Body of pancreas (tissue), 2 donors: ENCODE results near the gene TBC1D19. TPM values are rescaled to one million over a fixed set of nuclear protein-coding genes. Genes with fewer than 3 reads are reported as not detected.

Source experiments
- small RNA-seq: library from RNA; depleted of rRNA; stranded (forward); fragments of <200 nt; gene quantifications from one replicate; pipeline ENCODE3, GENCODE V24; 2016
- total RNA-seq, 2 donors: library from RNA; depleted of rRNA; stranded (reverse); fragments of >200 nt; gene quantifications; one replicate each; pipeline ENCODE4 v1.1.0, GENCODE V29; 2016

The TBC1D19 gene
- total RNA-seq, 2 donors from 2014 or later: 22.8 to 30.7 TPM

Small RNA genes within 50 kb of the gene (small RNA-seq; reads per million reads assigned to genes)
- not detected for gene RF00284

Other genes starting within 250 kb of the TBC1D19 start
- 1 to 10 TPM in 1 of 2 donors, not detected in 1; 1.0 TPM for gene CCKAR, start 93.6 kb upstream of the TBC1D19 start, total RNA-seq